ENCODE data around the gene KRTAP12-2.
A peak's percentile ranks its signal among the peaks of the same experiment; 100 is the strongest.

Gene KRTAP12-2

DNA sequence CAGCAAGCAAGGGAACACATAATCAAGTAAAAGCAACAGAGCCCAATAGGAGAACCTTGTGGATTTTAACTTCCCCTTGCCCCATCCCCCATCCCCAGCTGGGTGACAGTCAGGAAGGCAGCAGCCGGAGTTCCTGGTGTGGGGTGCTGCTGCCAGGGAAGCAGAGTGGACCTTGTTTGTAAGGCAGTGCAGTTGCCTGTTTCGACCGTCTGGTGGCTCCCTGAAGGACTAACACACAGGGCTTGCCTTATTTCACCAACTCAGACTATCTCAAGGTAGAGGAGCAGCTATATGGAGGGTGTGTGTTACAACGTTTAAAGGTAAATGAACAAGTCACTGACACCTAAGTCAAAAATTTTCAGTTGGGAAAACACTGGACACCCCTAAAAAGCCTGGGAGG is 48.2 kb downstream of the KRTAP12-2 start:
- Histone ChIP-seq H3K79me2 (ENCODE audit: insufficient read depth, low read length) (no peaks in the 10 kb centered on the region), H3F3A (ENCODE audit: insufficient read depth) (no peaks in the 10 kb centered on the region), H3K36me3 (ENCODE audit: low read length) (no peaks in the 10 kb centered on the region), H3K9me3 (ENCODE audit: insufficient read depth, low read length) (no peaks in the 10 kb centered on the region; the same call in 1 of the 2 replicates), H3K9ac (ENCODE audit: low read length) (no peak overlapping the region), H3K27ac (ENCODE audit: low read depth, low read length) (peak overlapping the region; percentile 10; the same call in 1 of the 2 replicates), H3K4me2 (ENCODE audit: low read depth, low read length, poor library complexity, severe bottlenecking) (peak overlapping the region; percentile 13), H3K27me3 (ENCODE audit: low read length) (no peaks in the 10 kb centered on the region), H2AFZ (ENCODE audit: low read depth, low read length, severe bottlenecking) (peak overlapping the region; percentile 55), H3K4me3 (ENCODE audit: insufficient read depth, low read length, poor library complexity, severe bottlenecking) (no peak overlapping the region), H4K20me1 (ENCODE audit: low read depth, low read length) (no peaks in the 10 kb centered on the region), H3K9me2 (replicated peaks; ENCODE audit: insufficient read depth, low read length) (no peaks in the 10 kb centered on the region)
- no peak for TF ChIP-seq EZH2phosphoT487 (conservative IDR thresholded peaks at IDR 0.05; ENCODE audit: low read length)
- TF ChIP-seq, protein P1, sequence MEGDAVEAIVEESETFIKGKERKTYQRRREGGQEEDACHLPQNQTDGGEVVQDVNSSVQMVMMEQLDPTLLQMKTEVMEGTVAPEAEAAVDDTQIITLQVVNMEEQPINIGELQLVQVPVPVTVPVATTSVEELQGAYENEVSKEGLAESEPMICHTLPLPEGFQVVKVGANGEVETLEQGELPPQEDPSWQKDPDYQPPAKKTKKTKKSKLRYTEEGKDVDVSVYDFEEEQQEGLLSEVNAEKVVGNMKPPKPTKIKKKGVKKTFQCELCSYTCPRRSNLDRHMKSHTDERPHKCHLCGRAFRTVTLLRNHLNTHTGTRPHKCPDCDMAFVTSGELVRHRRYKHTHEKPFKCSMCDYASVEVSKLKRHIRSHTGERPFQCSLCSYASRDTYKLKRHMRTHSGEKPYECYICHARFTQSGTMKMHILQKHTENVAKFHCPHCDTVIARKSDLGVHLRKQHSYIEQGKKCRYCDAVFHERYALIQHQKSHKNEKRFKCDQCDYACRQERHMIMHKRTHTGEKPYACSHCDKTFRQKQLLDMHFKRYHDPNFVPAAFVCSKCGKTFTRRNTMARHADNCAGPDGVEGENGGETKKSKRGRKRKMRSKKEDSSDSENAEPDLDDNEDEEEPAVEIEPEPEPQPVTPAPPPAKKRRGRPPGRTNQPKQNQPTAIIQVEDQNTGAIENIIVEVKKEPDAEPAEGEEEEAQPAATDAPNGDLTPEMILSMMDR (IDR thresholded peaks at IDR 0.05; ENCODE audit: insufficient read depth, low read length, poor library complexity, severe bottlenecking): peak; percentile 13

DNA sequence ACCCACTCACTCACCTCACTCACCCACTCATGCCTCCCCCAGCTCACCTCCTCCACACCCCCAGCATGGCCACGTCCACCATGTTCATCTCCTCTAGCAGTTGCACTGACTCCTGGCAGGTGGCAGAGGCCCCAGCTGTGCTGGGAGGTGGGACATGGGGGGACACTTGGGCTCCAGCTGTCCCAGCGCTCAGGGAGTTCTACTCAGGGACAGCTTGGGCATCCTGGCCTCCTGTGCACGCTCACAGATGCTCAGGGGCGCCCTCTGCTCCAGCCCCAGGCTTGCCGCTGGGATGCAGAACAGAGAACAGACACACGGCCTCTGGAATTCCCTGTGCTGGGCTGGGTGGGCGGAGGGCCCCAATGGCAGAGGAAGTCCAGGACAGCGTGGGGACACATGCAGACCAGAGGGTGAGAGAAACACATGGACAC is 49.6 kb downstream of the KRTAP12-2 start:
- no peak overlapping the region for H2AFZ ChIP-seq (ENCODE audit: low read depth, low read length, severe bottlenecking)
- H3K9ac ChIP-seq (ENCODE audit: low read length): no peak overlapping the region
- no peaks in the 10 kb centered on the region for H3K36me3 ChIP-seq (ENCODE audit: low read length)
- no peak overlapping the region for H3K27ac ChIP-seq (ENCODE audit: low read depth, low read length)
- H3K4me2 ChIP-seq (ENCODE audit: low read depth, low read length, poor library complexity, severe bottlenecking): no peak overlapping the region
- no peaks in the 10 kb centered on the region for H3F3A ChIP-seq (ENCODE audit: insufficient read depth)
- no peaks in the 10 kb centered on the region; the same call in 1 of the 2 replicates for H3K9me3 ChIP-seq (ENCODE audit: insufficient read depth, low read length)
- no peaks in the 10 kb centered on the region for H3K27me3 ChIP-seq (ENCODE audit: low read length)
- no peaks in the 10 kb centered on the region for H3K9me2 ChIP-seq (replicated peaks; ENCODE audit: insufficient read depth, low read length)
- TF ChIP-seq, protein P1 (IDR thresholded peaks at IDR 0.05; ENCODE audit: insufficient read depth, low read length, poor library complexity, severe bottlenecking): no peak
- no peak for TF ChIP-seq EZH2phosphoT487 (conservative IDR thresholded peaks at IDR 0.05; ENCODE audit: low read length)
- no peaks in the 10 kb centered on the region for H3K79me2 ChIP-seq (ENCODE audit: insufficient read depth, low read length)
- no peaks in the 10 kb centered on the region for H4K20me1 ChIP-seq (ENCODE audit: low read depth, low read length)
- H3K4me3 ChIP-seq (ENCODE audit: insufficient read depth, low read length, poor library complexity, severe bottlenecking): no peak overlapping the region

DNA sequence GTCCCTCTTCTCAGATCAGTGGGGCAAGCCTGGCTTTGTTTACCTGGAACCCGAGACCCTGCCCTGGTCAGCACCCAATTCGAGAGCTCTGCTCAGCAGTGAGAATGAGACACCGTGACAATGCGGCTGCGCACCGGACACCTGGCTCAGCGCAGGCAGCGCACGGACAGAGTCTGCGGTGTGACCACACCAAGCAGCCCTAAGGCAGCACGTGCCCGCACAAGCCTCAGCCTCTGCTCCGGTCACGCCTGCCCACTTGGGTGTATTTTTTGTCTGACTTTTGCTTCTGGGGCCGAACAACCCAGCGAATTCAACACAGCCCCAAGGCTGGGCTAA is 50.2 kb downstream of the KRTAP12-2 start:
- H3K9me3 ChIP-seq (ENCODE audit: insufficient read depth, low read length): no peaks in the 10 kb centered on the region; the same call in 1 of the 2 replicates
- no peak overlapping the region for H3K4me3 ChIP-seq (ENCODE audit: insufficient read depth, low read length, poor library complexity, severe bottlenecking)
- H3K9me2 ChIP-seq (replicated peaks; ENCODE audit: insufficient read depth, low read length): no peaks in the 10 kb centered on the region
- H3K9ac ChIP-seq (ENCODE audit: low read length): no peak overlapping the region
- H3K79me2 ChIP-seq (ENCODE audit: insufficient read depth, low read length): no peaks in the 10 kb centered on the region
- no peaks in the 10 kb centered on the region for H3K27me3 ChIP-seq (ENCODE audit: low read length)
- no peak overlapping the region for H3K27ac ChIP-seq (ENCODE audit: low read depth, low read length)
- H3K4me2 ChIP-seq (ENCODE audit: low read depth, low read length, poor library complexity, severe bottlenecking): no peak overlapping the region
- no peaks in the 10 kb centered on the region for H3F3A ChIP-seq (ENCODE audit: insufficient read depth)
- no peak overlapping the region for H2AFZ ChIP-seq (ENCODE audit: low read depth, low read length, severe bottlenecking)
- TF ChIP-seq EZH2phosphoT487 (conservative IDR thresholded peaks at IDR 0.05; ENCODE audit: low read length): no peak
- TF ChIP-seq, protein P1 (IDR thresholded peaks at IDR 0.05; ENCODE audit: insufficient read depth, low read length, poor library complexity, severe bottlenecking): no peak
- no peaks in the 10 kb centered on the region for H4K20me1 ChIP-seq (ENCODE audit: low read depth, low read length)
- H3K36me3 ChIP-seq (ENCODE audit: low read length): no peaks in the 10 kb centered on the region

Measured in SU-DHL-6 (cell line).